Loucy (cell line): ENCODE data around the gene HAGH.
"Not testable (repeated sequence)": the region's sequence is repeated elsewhere in the genome, so short reads cannot be mapped to it uniquely, and the experiment has no call there.

Experiments used
- H2AFZ ChIP-seq: fragments of 200-600 bp; sonication (generic); 2 replicates; pipeline ENCODE4 v1.6.0; 2016; ENCODE audit warnings: antibody characterized with exemption, mild to moderate bottlenecking, low read length, moderate library complexity
- H3F3A ChIP-seq: fragments of 200-600 bp; 2 replicates; pipeline ENCODE4 v1.6.0; 2016; ENCODE audit warnings: antibody characterized with exemption, low read depth, mild to moderate bottlenecking
- H3K27me3 ChIP-seq: fragments of 200-600 bp; sonication (generic); 2 replicates; pipeline ENCODE4 v1.6.1; 2014; ENCODE audit warnings: low read length, mild to moderate bottlenecking; ENCODE audit not compliant: insufficient read depth, poor library complexity, severe bottlenecking
- H3K36me3 ChIP-seq: fragments of 200-600 bp; sonication (generic); 2 replicates; pipeline ENCODE4 v1.6.1; 2016; ENCODE audit warnings: low read length; ENCODE audit not compliant: insufficient read depth
- H3K4me1 ChIP-seq: fragments of 200-600 bp; sonication (generic); 2 replicates; pipeline ENCODE4 v1.5.1; 2014; ENCODE audit warnings: low read length, mild to moderate bottlenecking; ENCODE audit not compliant: insufficient read depth, poor library complexity, severe bottlenecking
- H3K4me2 ChIP-seq: fragments of 200-600 bp; sonication (generic); 2 replicates; pipeline ENCODE4 v1.6.0; 2014; ENCODE audit warnings: antibody characterized with exemption, low read length, low read depth, mild to moderate bottlenecking; ENCODE audit not compliant: poor library complexity, severe bottlenecking
- H3K4me3 ChIP-seq: fragments of 200-600 bp; sonication (generic); 2 replicates; pipeline ENCODE4 v1.5.1; 2014; ENCODE audit warnings: low read length, mild to moderate bottlenecking, mixed read lengths; ENCODE audit not compliant: poor library complexity, severe bottlenecking
- H3K79me2 ChIP-seq: fragments of 200-600 bp; sonication (generic); 2 replicates; pipeline ENCODE4 v1.6.1; 2014; ENCODE audit warnings: low read length; ENCODE audit not compliant: insufficient read depth
- H3K9ac ChIP-seq: fragments of 200-600 bp; sonication (generic); 2 replicates; pipeline ENCODE4 v1.6.0; 2014; ENCODE audit warnings: mild to moderate bottlenecking, low read depth, low read length, moderate library complexity; ENCODE audit not compliant: poor library complexity, severe bottlenecking
- H3K9me2 ChIP-seq: fragments of 200-600 bp; sonication (generic); replicated peaks from 2 replicates; pipeline ENCODE4 v1.6.1; 2016; ENCODE audit warnings: low read depth, low read length, mixed read lengths
- H3K9me3 ChIP-seq: fragments of 200-600 bp; sonication (generic); 2 replicates; pipeline ENCODE4 v1.6.1; 2014; ENCODE audit warnings: mild to moderate bottlenecking, antibody characterized with exemption, low read length, low read depth; ENCODE audit not compliant: insufficient read depth
- H4K20me1 ChIP-seq: fragments of 200-600 bp; sonication (generic); 2 replicates; pipeline ENCODE4 v1.6.0; 2014; ENCODE audit warnings: antibody characterized with exemption, low read length, mild to moderate bottlenecking; ENCODE audit not compliant: insufficient read depth, poor library complexity, severe bottlenecking
- EZH2phosphoT487 ChIP-seq: fragments of 200-600 bp; IDR thresholded peaks from 2 replicates; pipeline ENCODE4 v1.6.1; 2018; ENCODE audit warnings: antibody characterized with exemption, mild to moderate bottlenecking, moderate library complexity, borderline replicate concordance
- TF ChIP-seq, protein P1 (sequence below): fragments of 200-600 bp; sonication (generic); conservative IDR thresholded peaks from 2 replicates; pipeline ENCODE4 v1.5.1; 2014; ENCODE audit warnings: mild to moderate bottlenecking, antibody characterized with exemption, low read length

Gene HAGH

DNA sequence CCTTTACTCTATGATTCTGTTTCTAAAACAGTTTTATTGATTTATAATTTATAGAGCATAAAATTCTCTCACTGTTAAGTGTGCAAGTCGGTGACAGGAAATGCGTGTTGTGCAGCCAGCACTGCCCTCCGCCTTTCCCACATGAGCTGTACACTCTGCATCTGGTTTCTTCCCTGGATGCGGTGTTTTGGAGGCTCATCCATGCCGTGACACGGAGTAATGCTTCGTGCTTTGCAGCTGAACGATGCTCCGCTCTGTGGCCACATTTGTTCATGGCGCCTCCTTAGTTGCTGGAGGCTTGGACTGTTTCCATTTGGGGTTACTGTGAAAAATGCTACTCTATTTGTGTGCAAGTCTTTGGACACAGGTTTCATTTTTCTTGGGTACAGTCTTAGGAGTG lies 25.9 kb downstream of the HAGH start:
- Histone ChIP-seq H3K9ac (no peak overlapping the region), H3K4me2 (no peak overlapping the region), H2AFZ (no peak overlapping the region), H3F3A (no peaks in the 10 kb centered on the region), H3K36me3 (no peaks in the 10 kb centered on the region), H4K20me1 (no peaks in the 10 kb centered on the region), H3K27me3 (no peaks in the 10 kb centered on the region), H3K9me2 (no peaks in the 10 kb centered on the region), H3K79me2 (no peaks in the 10 kb centered on the region), H3K4me1 (no peaks in the 10 kb centered on the region), H3K4me3 (no peak overlapping the region), H3K9me3 (no peaks in the 10 kb centered on the region)
- TF ChIP-seq, protein P1, sequence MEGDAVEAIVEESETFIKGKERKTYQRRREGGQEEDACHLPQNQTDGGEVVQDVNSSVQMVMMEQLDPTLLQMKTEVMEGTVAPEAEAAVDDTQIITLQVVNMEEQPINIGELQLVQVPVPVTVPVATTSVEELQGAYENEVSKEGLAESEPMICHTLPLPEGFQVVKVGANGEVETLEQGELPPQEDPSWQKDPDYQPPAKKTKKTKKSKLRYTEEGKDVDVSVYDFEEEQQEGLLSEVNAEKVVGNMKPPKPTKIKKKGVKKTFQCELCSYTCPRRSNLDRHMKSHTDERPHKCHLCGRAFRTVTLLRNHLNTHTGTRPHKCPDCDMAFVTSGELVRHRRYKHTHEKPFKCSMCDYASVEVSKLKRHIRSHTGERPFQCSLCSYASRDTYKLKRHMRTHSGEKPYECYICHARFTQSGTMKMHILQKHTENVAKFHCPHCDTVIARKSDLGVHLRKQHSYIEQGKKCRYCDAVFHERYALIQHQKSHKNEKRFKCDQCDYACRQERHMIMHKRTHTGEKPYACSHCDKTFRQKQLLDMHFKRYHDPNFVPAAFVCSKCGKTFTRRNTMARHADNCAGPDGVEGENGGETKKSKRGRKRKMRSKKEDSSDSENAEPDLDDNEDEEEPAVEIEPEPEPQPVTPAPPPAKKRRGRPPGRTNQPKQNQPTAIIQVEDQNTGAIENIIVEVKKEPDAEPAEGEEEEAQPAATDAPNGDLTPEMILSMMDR = no peak
- TF ChIP-seq EZH2phosphoT487 = no peak

DNA sequence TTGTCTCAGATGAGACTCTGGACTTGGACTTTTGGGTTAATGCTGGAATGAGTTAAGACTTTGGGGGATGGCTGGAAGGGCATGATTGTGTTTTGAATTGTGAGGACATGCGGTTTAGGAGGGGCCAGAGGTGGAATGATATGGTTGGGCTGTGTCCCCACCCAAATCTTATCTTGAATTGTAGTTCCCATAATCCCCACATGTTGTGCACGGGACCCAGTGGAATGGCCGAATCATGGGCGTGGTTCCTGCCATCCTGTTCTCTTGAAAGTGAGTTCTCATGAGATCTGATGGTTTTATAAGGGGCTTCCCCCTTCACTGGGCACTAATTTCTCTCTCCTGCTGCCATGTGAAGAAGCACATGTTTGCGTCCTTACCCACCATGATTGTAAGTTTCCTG lies 27.4 kb downstream of the HAGH start:
- H3K4me1 ChIP-seq, H3K9me3 ChIP-seq, H3K79me2 ChIP-seq, H3K27me3 ChIP-seq, H3F3A ChIP-seq, H3K36me3 ChIP-seq, H4K20me1 ChIP-seq, H2AFZ ChIP-seq, H3K4me3 ChIP-seq, H3K9ac ChIP-seq, H3K4me2 ChIP-seq, H3K9me2 ChIP-seq: not testable (repeated sequence)

DNA sequence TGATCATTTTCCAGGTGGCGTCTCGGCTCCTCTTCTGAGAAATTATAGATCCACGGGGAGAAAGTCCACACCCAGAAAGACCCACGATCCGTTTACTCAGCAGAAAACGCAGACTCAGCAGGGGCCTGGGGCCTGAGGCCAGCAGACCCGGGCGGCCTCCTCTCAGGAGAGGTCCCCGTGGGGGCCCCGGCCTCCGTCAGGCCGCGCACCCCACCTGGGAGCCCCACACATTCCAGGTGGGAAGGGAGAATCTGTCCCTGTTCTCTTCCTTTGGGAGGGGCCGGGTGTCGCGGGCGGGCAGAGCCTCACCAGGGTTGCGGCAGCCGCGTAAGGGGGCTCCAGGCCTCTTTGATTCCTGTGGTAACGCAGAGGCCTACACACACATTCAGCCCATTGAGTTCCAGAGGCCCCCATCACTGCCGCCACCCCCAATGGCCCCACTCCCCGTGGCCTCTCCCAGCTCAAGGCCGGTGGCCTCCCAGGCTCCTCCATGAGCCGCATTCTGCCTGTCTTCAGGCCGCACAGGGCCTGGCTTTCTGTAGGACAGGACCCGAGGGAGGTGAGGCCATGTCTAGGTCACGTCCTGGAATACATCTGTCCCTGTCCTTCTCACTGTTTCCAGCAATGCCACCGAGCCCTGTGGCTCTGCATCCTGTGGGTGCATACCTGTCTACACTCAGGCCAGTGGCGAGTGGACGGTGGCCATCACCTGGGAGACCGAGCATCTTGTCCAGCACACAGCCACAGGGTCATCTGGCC lies 31.5 kb downstream of the HAGH start:
- Histone ChIP-seq H3K36me3 (no peaks in the 10 kb centered on the region), H3K4me3 (no peak overlapping the region), H3K27me3 (no peaks in the 10 kb centered on the region), H3K79me2 (no peaks in the 10 kb centered on the region), H3F3A (no peaks in the 10 kb centered on the region), H3K9ac (no peak overlapping the region), H3K4me1 (no peaks in the 10 kb centered on the region), H3K9me2 (no peaks in the 10 kb centered on the region), H2AFZ (no peak overlapping the region), H3K9me3 (no peaks in the 10 kb centered on the region), H3K4me2 (no peak overlapping the region), H4K20me1 (no peaks in the 10 kb centered on the region)
- no peak for TF ChIP-seq EZH2phosphoT487
- TF ChIP-seq, protein P1 = no peak
